Caco-2 (cell line): Measurements from ENCODE around the gene DENND2C. TPM values are rescaled to one million over a fixed set of nuclear protein-coding genes. Genes with fewer than 3 reads are reported as not detected.
A peak's percentile ranks its signal among the peaks of the same experiment; 100 is the strongest.

Experiments
- Bru-seq: library from RNA; stranded (reverse); fragments of 400-500 nt; gene quantifications from one replicate; lab custom pipeline; 2021; lab: Mats Ljungman, UMichigan
- BruChase-seq, 2 experiments: library from RNA; stranded (reverse); fragments of 400-500 nt; gene quantifications; one replicate each; lab custom pipeline; 2021; lab: Mats Ljungman, UMichigan
- BruUV-seq: library from RNA; stranded (reverse); fragments of 400-500 nt; replicated peaks from 2 replicates; lab custom pipeline; 2021; lab: Mats Ljungman, UMichigan
- CTCF ChIA-PET: fragments of 300-600 bp; sonication (Branson Sonifier 250); formaldehyde crosslinking; loops from one replicate; lab custom pipeline; 2022; ENCODE audit warnings: antibody characterized with exemption; lab: Charles Lee
- POLR2A ChIA-PET: fragments of 300-600 bp; sonication (Branson Sonifier 250); formaldehyde crosslinking; loops from one replicate; lab custom pipeline; 2022; ENCODE audit warnings: antibody characterized with exemption; lab: Charles Lee
- DNase-seq, 2 experiments: peaks; one replicate each; pipeline versions ENCODE4 v3.0.0 to v3.0.0-alpha.2; 2020 to 2022
- H3K27me3 ChIP-seq: replicated peaks from 2 replicates; pipeline ENCODE4 v1.6.0; 2011; ENCODE audit warnings: low read length; ENCODE audit not compliant: control insufficient read depth, insufficient read depth
- H3K36me3 ChIP-seq: 2 replicates; pipeline ENCODE4 v1.5.1; 2011; ENCODE audit warnings: low read length; ENCODE audit not compliant: control insufficient read depth, insufficient read depth
- H3K4me1 ChIP-seq: fragments of 250-450 bp; sonication (Bioruptor Pico); 2 replicates; pipeline ENCODE4 v1.5.1; 2020; ENCODE audit warnings: mild to moderate bottlenecking
- H3K4me3 ChIP-seq: 2 replicates; pipeline ENCODE4 v1.5.1; 2011; ENCODE audit warnings: low read depth, mild to moderate bottlenecking, control low read depth, low read length
- H3K9me3 ChIP-seq: fragments of 250-450 bp; sonication (Bioruptor Pico); 2 replicates; pipeline ENCODE4 v1.5.1; 2020; ENCODE audit warnings: mild to moderate bottlenecking, moderate library complexity
- H3K27ac Mint-ChIP-seq: one replicate; pipeline ENCODE4 v1.8.0; 2022; ENCODE audit warnings: mixed read lengths; ENCODE audit not compliant: unreplicated experiment
- H3K27me3 Mint-ChIP-seq: one replicate; pipeline ENCODE4 v1.8.0; 2022; ENCODE audit warnings: mixed read lengths; ENCODE audit not compliant: insufficient read depth, unreplicated experiment
- H3K36me3 Mint-ChIP-seq: one replicate; pipeline ENCODE4 v1.8.0; 2022; ENCODE audit warnings: mild to moderate bottlenecking, mixed read lengths; ENCODE audit not compliant: insufficient read depth, unreplicated experiment
- H3K4me1 Mint-ChIP-seq: one replicate; pipeline ENCODE4 v1.8.0; 2022; ENCODE audit warnings: low read depth, mixed read lengths; ENCODE audit not compliant: unreplicated experiment
- H3K4me3 Mint-ChIP-seq: one replicate; pipeline ENCODE4 v1.8.0; 2022; ENCODE audit warnings: mild to moderate bottlenecking, moderate library complexity, mixed read lengths; ENCODE audit not compliant: unreplicated experiment
- H3K9me3 Mint-ChIP-seq: one replicate; pipeline ENCODE4 v1.8.0; 2022; ENCODE audit warnings: mixed read lengths; ENCODE audit not compliant: unreplicated experiment
- intact Hi-C: fragments of 100-400 bp; cut with micrococcal nuclease; formaldehyde crosslinking; loops from one replicate; pipeline ENCODE4 v1.10.0; 2022; ENCODE audit not compliant: unreplicated experiment
- long read RNA-seq: library from polyadenylated mRNA; stranded (forward); transcript quantifications from one replicate; pipeline ENCODE4 v2.0.0, GENCODE V29; 2022
- total RNA-seq: library from RNA; stranded (reverse); gene quantifications from 2 replicates; pipeline ENCODE4 v1.2.3, GENCODE V29; 2022
- TF ChIP-seq, protein P1 (sequence below), 2 experiments: fragments of 200-600 bp in 1 of 2; IDR thresholded peaks; 1 replicate in 1 of 2; 2 replicates in 1 of 2; pipeline versions ENCODE4 v1.5.1 to v1.8.0; 2011 to 2022; ENCODE audit warnings: antibody characterized with exemption in 1 of 2, control low read depth in 1 of 2, inconsistent platforms in 1 of 2, low read depth in 1 of 2, low read length in 1 of 2, mild to moderate bottlenecking in 1 of 2, moderate library complexity in 1 of 2; ENCODE audit not compliant: insufficient read depth in 1 of 2, severe bottlenecking in 1 of 2, unreplicated experiment in 1 of 2

Gene DENND2C, protein sequence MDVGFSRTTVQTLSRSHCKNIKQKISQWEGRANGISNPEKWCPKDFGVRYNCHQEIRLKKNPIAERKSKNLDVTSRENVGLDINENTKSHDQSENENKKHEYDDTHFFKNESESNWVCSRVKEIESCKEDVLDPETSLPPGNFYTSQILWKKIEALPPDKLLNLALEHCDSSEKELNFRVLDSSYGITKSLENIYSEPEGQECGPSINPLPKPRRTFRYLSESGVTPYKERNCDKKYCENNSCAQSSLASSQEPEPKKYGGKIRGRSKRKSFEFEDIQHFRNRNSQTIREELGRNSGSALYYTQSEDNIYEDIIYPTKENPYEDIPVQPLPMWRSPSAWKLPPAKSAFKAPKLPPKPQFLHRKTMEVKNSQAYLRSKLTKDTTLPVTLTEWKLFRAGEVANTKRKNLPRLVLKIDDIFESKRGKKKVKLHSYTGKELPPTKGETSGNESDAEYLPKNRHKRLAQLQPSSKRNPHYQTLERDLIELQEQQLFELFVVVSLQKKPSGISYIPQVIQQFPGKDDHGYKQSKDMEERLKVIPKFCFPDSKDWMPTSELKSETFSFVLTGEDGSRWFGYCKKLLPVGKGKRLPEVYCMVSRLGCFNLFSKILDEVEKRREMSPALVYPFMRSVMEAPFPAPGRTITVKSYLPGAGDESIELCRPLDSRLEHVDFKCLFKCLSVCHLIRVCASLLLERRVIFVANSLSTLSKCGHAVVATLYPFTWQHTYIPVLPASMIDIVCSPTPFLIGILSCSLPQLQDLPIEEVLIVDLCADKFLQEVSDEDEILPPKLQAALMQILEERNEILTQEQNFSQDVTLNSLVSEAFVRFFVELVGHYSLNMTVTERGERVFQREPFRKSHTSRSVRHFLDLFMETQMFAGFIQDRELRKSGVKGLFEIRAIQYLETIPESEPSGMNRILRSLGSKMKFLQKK
- total RNA-seq: 1.1 TPM in 2 replicates
- Bru-seq, nascent RNA: percentile 39 among the genes with signal in this experiment
- BruChase-seq, experiment 1, labeled RNA remaining after a 2-hour chase: percentile 41 among the genes with signal in this experiment
- percentile 35 among the genes with signal in this experiment for BruChase-seq, experiment 2, labeled RNA remaining after a 6-hour chase
- long read RNA-seq, partial matches to known transcripts: 0 of 1 reads
- long read RNA-seq, other reads (novel, unspliced or antisense): 1 of 1 reads

DNA sequence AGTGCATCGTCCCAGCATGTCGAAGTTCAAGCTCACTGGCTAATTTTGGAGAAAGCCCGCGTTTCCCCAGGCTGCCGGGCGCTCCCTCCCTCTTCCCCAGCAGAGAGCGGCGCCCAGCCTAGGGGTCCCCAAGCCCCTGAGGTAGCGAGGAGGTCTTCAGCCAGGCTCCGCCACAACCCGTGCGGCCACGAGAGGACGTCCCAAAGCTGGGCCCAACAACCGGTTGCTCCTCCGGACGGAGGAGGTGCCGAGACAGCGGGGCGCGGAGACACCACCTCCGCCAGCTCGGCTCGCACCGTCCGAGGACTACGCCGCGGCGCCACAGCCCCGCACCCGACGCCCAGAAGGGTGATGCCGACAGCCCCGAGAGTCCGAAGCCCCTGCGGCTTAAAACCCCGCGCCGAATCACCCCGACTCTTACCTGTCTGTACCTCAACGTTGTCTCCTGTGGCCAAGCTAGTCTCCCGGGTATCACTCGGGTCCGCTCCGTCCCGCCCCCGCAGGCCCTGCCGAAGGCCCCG lies at the start of gene DENND2C:
DENND2C (minus strand) TSS at position 488 of the 521 bp plus-strand sequence. CDS start 44,065 bp downstream, outside the sequence.
- Histone ChIP-seq H3K9me3 (no peaks in the 10 kb centered on the region), H3K36me3 (no peaks in the 10 kb centered on the region), H3K27me3 (no peaks in the 10 kb centered on the region), H3K4me3 (peak within 1 kb of the TSS; percentile 76), H3K4me1 (no peaks in the 10 kb centered on the region)
- H3K27me3 Mint-ChIP-seq: peaks cover 5% of the 10 kb centered on the region
- POLR2A ChIA-PET: no interaction called here
- H3K9me3 Mint-ChIP-seq: no peaks in the 10 kb centered on the region
- TF ChIP-seq, protein P1, sequence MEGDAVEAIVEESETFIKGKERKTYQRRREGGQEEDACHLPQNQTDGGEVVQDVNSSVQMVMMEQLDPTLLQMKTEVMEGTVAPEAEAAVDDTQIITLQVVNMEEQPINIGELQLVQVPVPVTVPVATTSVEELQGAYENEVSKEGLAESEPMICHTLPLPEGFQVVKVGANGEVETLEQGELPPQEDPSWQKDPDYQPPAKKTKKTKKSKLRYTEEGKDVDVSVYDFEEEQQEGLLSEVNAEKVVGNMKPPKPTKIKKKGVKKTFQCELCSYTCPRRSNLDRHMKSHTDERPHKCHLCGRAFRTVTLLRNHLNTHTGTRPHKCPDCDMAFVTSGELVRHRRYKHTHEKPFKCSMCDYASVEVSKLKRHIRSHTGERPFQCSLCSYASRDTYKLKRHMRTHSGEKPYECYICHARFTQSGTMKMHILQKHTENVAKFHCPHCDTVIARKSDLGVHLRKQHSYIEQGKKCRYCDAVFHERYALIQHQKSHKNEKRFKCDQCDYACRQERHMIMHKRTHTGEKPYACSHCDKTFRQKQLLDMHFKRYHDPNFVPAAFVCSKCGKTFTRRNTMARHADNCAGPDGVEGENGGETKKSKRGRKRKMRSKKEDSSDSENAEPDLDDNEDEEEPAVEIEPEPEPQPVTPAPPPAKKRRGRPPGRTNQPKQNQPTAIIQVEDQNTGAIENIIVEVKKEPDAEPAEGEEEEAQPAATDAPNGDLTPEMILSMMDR (IDR thresholded peaks at IDR 0.05; ENCODE audit: insufficient read depth in 1 of 2, low read depth in 1 of 2, low read length in 1 of 2, severe bottlenecking in 1 of 2, unreplicated experiment in 1 of 2): peak in 1 of 2 experiments; percentile 9
- CTCF ChIA-PET: interaction anchor here (1.0 kb wide), 1 partner anchor 9 kb away, joined by 3 read pairs; no protein-coding TSS in a partner anchor
- no peak for DNase-seq
- peak within 1 kb of the TSS; percentile 81 for H3K4me3 Mint-ChIP-seq
- TSS peak; percentile 56 for BruUV-seq
- H3K4me1 Mint-ChIP-seq: peaks cover 21% of the 10 kb centered on the region
- no peaks in the 10 kb centered on the region for H3K36me3 Mint-ChIP-seq
- peak within 1 kb of the TSS; percentile 59 for H3K27ac Mint-ChIP-seq
- intact Hi-C loops: loop anchor here (1.0 to 2.0 kb wide), 2 partner anchors 47 to 89 kb away; partner anchors contain the start of genes BCAS2 and NRAS

DNA sequence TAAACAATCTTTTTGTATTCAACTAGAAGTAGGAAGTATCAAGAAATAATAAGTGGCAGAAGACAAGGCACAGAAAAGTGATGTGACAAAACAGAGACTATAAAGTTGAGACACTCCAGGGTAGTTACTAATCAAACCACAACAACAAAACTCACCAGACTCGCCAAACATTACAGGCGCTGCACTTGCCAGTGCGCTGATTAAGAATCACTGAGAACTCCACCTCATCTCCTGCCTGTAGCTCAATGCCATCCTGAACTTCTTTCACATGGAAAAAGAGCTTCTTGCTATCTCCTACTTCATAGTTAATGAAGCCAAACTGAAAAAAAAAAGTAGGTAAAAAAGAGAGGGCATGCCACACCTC lies 49.6 kb upstream of the DENND2C start:
- H3K36me3 Mint-ChIP-seq: peaks cover 73% of the 10 kb centered on the region

More for the DNA sequence above, 49.6 kb upstream of the DENND2C start:
- Histone ChIP-seq H3K9me3 (no peaks in the 10 kb centered on the region), H3K4me1 (peaks cover 4% of the 10 kb centered on the region; the same call in 1 of the 2 replicates), H3K27me3 (no peaks in the 10 kb centered on the region), H3K36me3 (no peaks in the 10 kb centered on the region), H3K4me3 (no peak overlapping the region)
- Mint-ChIP-seq H3K4me1 (no peaks in the 10 kb centered on the region), H3K9me3 (no peaks in the 10 kb centered on the region), H3K4me3 (no peak overlapping the region), H3K27me3 (no peaks in the 10 kb centered on the region), H3K27ac (peak overlapping the region; percentile 35)
- TF ChIP-seq, protein P1 (IDR thresholded peaks at IDR 0.05; ENCODE audit: insufficient read depth in 1 of 2, low read depth in 1 of 2, low read length in 1 of 2, severe bottlenecking in 1 of 2, unreplicated experiment in 1 of 2): no peak
- POLR2A ChIA-PET: no interaction called here
- intact Hi-C loops: no loop called here
- BruUV-seq: no TSS peak
- CTCF ChIA-PET: no interaction called here
- no peak for DNase-seq
